CD4-positive, CD25-positive, alpha-beta regulatory T cell (primary cell): ENCODE results near the gene MICALL2. TPM values are rescaled to one million over a fixed set of nuclear protein-coding genes. Genes with fewer than 3 reads are reported as not detected.

Source experiments
- ATAC-seq, 2 donors: fragments of 150-1000 bp; cut with Tn5 transposase; one replicate each; pipeline ENCODE4 v1.10.0; 2021; ENCODE audit warnings: low read depth in 2 of 2, moderate number of reproducible peaks in 2 of 2, moderate library complexity in 1 of 2
- DNase-seq, 3 donors: peaks; one replicate each; pipeline versions ENCODE4 v3.0.0 to v3.0.0-alpha.2; 2012 to 2022; ENCODE audit warnings: mixed read lengths in 1 of 3
- H3K27ac ChIP-seq: one replicate; pipeline ENCODE4 v1.7.0; 2013; ENCODE audit warnings: mild to moderate bottlenecking, low read length; ENCODE audit not compliant: insufficient read depth, poor library complexity, severe bottlenecking
- H3K27me3 ChIP-seq: one replicate; pipeline ENCODE4 v1.7.0; 2013; ENCODE audit warnings: low read length; ENCODE audit not compliant: control insufficient read depth, insufficient read depth
- H3K36me3 ChIP-seq: one replicate; pipeline ENCODE4 v1.7.0; 2013; ENCODE audit warnings: mild to moderate bottlenecking, low read length, moderate library complexity; ENCODE audit not compliant: control insufficient read depth, insufficient read depth
- H3K4me1 ChIP-seq: 2 replicates; pipeline ENCODE4 v1.7.0; 2013; ENCODE audit warnings: mild to moderate bottlenecking, low read length; ENCODE audit not compliant: insufficient read depth, control insufficient read depth, poor library complexity, severe bottlenecking
- H3K4me3 ChIP-seq: one replicate; pipeline ENCODE4 v1.7.0; 2013; ENCODE audit warnings: low read depth, mild to moderate bottlenecking, low read length, moderate library complexity
- H3K9me3 ChIP-seq, 2 experiments: 1 replicate in 1 of 2; 2 replicates in 1 of 2; pipeline ENCODE4 v1.7.0; 2013; ENCODE audit warnings: low read length in 2 of 2, mild to moderate bottlenecking in 1 of 2, moderate library complexity in 1 of 2; ENCODE audit not compliant: control insufficient read depth in 2 of 2
- H3K27ac Mint-ChIP-seq, 3 donors: one replicate each; pipeline ENCODE4 v1.8.0; 2020 to 2022; ENCODE audit warnings: mild to moderate bottlenecking in 3 of 3, mixed read lengths in 3 of 3, moderate library complexity in 2 of 3
- H3K27me3 Mint-ChIP-seq: one replicate; pipeline ENCODE4 v1.8.0; 2022; ENCODE audit warnings: mild to moderate bottlenecking, mixed read lengths
- H3K36me3 Mint-ChIP-seq: one replicate; pipeline ENCODE4 v1.8.0; 2020; ENCODE audit warnings: mixed read lengths
- H3K4me1 Mint-ChIP-seq, 4 donors: one replicate each; pipeline ENCODE4 v1.8.0; 2020 to 2022; ENCODE audit warnings: mixed read lengths in 4 of 4, mild to moderate bottlenecking in 1 of 4
- H3K4me3 Mint-ChIP-seq, 4 donors: one replicate each; pipeline ENCODE4 v1.8.0; 2020 to 2022; ENCODE audit warnings: mild to moderate bottlenecking in 4 of 4, mixed read lengths in 4 of 4, moderate library complexity in 3 of 4
- H3K9me3 Mint-ChIP-seq, 7 donors: one replicate each; pipeline ENCODE4 v1.8.0; 2020 to 2022; ENCODE audit warnings: mixed read lengths in 7 of 7, mild to moderate bottlenecking in 3 of 7, moderate library complexity in 2 of 7
- polyA plus RNA-seq, 4 donors: library from polyadenylated mRNA; unstranded; fragments of 300-500 nt; fragmentation: Illumina TruSeq; gene quantifications; one replicate each; pipeline ENCODE4 v1.2.3, GENCODE V29; 2021
- total RNA-seq: library from RNA; stranded (reverse); gene quantifications from one replicate; pipeline ENCODE4 v1.2.3, GENCODE V29; 2022

Gene MICALL2
- total and polyA plus RNA-seq, 5 donors from 2014 or later = 0.14 to 3.3 (median 0.27) TPM; not detected in 1

DNA sequence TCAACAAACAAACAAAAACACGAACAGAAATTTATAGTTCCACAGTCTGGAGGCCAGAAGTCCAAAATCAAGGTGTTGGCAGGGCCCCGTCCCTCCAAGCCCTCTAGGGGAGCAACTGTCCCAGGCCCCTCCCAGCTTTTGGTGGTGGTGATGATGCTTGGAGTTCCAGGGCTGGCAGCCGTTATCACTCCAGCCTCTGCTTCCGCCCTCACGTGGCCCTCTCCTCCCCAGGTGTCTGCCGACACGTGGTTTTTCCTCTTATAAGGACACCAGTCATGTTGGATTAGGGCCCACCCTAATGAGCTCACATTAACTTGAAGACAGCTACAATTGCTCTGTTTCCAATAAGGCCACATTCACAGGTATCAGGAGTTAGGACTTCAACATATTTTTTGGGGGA, 49.7 kb downstream of the MICALL2 start:
- H3K4me3 Mint-ChIP-seq = no peak overlapping the region
- H3K9me3 Mint-ChIP-seq = no peaks in the 10 kb centered on the region
- no peak overlapping the region for H3K27ac Mint-ChIP-seq
- Histone ChIP-seq H3K36me3 (no peaks in the 10 kb centered on the region), H3K9me3 (no peaks in the 10 kb centered on the region), H3K4me3 (no peak overlapping the region), H3K27me3 (no peaks in the 10 kb centered on the region), H3K27ac (no peak overlapping the region), H3K4me1 (peaks cover 10% of the 10 kb centered on the region)
- no peaks in the 10 kb centered on the region for H3K36me3 Mint-ChIP-seq
- peaks cover 0 to 9% (median 3%) of the 10 kb centered on the region in 4 donors for H3K4me1 Mint-ChIP-seq
- ATAC-seq = no peak
- peaks cover under 1% of the 10 kb centered on the region for H3K27me3 Mint-ChIP-seq
- no peak for DNase-seq

DNA sequence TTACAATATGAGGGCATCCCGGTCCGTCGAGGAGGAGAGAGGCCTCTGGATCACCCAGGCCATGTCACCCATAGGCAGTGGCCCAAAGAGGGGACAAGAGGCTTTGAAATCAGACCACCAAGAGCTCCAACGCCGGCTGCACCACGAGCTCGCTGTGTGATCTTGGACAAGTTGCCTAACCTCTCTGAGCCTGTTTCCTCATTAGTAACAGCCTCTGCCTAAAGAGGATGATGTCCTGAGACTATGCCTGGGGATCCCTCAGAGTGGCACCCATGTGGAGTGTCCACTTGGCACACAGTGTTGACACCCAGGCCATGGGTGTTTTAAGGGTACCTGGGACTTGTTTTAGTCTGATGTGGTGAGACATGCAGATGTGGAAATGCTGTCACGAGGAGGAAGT, 50.8 kb downstream of the MICALL2 start:
- peaks cover 10% of the 10 kb centered on the region for H3K4me1 ChIP-seq
- H3K27me3 ChIP-seq = peaks cover 2% of the 10 kb centered on the region
- H3K36me3 ChIP-seq = no peaks in the 10 kb centered on the region
- H3K4me3 Mint-ChIP-seq = no peak overlapping the region
- H3K27me3 Mint-ChIP-seq = peaks cover 10% of the 10 kb centered on the region
- H3K4me1 Mint-ChIP-seq = peaks cover 0 to 15% (median 8%) of the 10 kb centered on the region in 4 donors
- no peak overlapping the region for H3K27ac ChIP-seq
- H3K9me3 ChIP-seq = no peaks in the 10 kb centered on the region
- H3K4me3 ChIP-seq = no peak overlapping the region
- no peak overlapping the region for H3K27ac Mint-ChIP-seq
- peaks cover 0 to 2% (median 0%) of the 10 kb centered on the region in 7 donors for H3K9me3 Mint-ChIP-seq
- DNase-seq = no peak
- no peak for ATAC-seq
- no peaks in the 10 kb centered on the region for H3K36me3 Mint-ChIP-seq

DNA sequence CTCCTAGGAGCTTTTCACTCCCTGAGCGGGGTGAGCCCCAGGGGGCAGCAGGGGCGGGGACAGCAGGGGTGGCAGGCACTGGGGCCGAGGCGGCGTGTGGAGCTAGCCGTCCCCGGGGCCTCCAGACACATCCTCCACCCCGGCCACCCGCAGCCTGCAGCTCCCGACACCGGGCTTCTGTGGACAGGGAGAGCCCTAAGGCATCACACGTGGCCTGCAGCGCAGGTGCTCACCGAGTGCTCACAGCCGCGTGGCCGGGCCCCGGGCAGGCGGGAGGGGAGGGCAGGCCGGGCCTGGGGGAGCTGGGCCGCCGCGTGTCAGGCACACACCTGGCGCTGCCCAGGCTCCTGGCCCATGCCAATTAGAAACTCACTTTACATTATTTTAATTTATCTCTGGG, 51.4 kb downstream of the MICALL2 start:
- Mint-ChIP-seq H3K27ac (no peak overlapping the region), H3K9me3 (peaks cover 0 to 3% (median 0%) of the 10 kb centered on the region in 7 donors), H3K36me3 (no peaks in the 10 kb centered on the region), H3K4me1 (peaks cover 0 to 12% (median 6%) of the 10 kb centered on the region in 4 donors), H3K4me3 (no peak overlapping the region), H3K27me3 (peaks cover 14% of the 10 kb centered on the region)
- DNase-seq (no peak), ATAC-seq (no peak)
- Histone ChIP-seq H3K36me3 (no peaks in the 10 kb centered on the region), H3K9me3 (no peaks in the 10 kb centered on the region), H3K4me3 (no peak overlapping the region), H3K27me3 (peaks cover 6% of the 10 kb centered on the region), H3K27ac (no peak overlapping the region), H3K4me1 (peaks cover 10% of the 10 kb centered on the region)

DNA sequence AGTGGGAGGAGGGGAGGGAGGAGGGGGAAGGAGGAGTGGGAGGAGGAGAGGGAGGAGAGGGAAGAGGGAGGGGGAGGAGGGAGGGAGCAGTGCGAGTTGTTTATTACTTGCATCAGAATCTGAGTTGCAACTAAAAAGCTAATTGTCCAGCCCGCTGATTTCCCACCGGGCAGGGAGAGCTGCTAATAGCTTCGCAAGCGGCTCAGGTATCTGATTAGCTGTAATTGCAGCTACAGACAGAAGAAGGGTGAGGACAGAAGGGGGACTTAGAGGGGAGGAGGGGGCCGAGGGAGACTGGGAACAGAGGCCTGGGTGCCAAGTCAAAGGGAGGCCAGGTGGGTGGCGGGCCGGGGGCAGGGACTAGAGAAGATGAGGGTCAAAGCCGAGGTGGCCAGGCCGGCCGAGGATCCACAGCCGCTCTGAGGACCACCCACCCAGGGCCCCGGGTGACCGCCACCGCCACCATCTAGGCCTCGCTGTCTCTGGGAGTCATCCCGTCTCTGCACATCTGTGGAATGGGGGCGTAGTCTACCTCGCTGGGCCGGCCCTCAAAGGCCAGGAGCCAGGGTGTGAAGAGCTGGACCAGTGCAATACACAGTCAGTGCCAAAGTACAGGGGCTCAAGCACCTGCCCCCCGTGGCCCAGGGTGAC, 54.2 kb downstream of the MICALL2 start:
- Mint-ChIP-seq H3K4me3 (no peak overlapping the region), H3K36me3 (no peaks in the 10 kb centered on the region), H3K9me3 (peaks cover 0 to 8% (median 0%) of the 10 kb centered on the region in 7 donors), H3K4me1 (peaks cover 0 to 9% (median 6%) of the 10 kb centered on the region in 4 donors), H3K27me3 (peaks cover 40% of the 10 kb centered on the region), H3K27ac (peak overlapping the region in 1 of 3 donors; percentile 56)
- DNase-seq (no peak), ATAC-seq (no peak)
- Histone ChIP-seq H3K27me3 (peaks cover 12% of the 10 kb centered on the region), H3K9me3 (peaks cover 2 to 4% of the 10 kb centered on the region in 2 experiments), H3K4me3 (no peak overlapping the region), H3K4me1 (no peaks in the 10 kb centered on the region), H3K27ac (no peak overlapping the region), H3K36me3 (no peaks in the 10 kb centered on the region)

DNA sequence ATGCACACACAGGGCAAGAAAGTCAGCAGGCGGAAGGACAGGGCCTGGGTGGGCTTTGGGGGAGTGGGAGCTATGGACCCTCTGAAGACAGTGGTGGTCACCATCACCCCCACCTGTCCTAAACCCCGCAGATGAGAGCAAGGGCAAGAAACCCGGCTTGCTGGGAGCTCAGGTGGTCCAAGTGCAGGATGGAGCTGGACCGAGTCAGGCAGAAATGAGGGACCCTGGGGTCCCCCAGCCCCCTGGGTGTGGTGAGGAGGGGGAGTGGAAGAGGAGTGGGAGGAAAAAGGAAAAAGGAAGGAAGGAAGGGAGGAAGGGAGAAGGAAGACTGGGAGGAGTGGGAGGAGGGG, 54.8 kb downstream of the MICALL2 start:
- DNase-seq (no peak), ATAC-seq (no peak)
- Mint-ChIP-seq H3K4me3 (no peak overlapping the region), H3K9me3 (peaks cover 0 to 8% (median 0%) of the 10 kb centered on the region in 7 donors), H3K27ac (no peak overlapping the region), H3K36me3 (no peaks in the 10 kb centered on the region), H3K4me1 (peaks cover 0 to 9% (median 6%) of the 10 kb centered on the region in 4 donors), H3K27me3 (peaks cover 44% of the 10 kb centered on the region)
- Histone ChIP-seq H3K4me1 (no peaks in the 10 kb centered on the region), H3K9me3 (peaks cover 2 to 4% of the 10 kb centered on the region in 2 experiments), H3K27ac (no peak overlapping the region), H3K36me3 (no peaks in the 10 kb centered on the region), H3K4me3 (no peak overlapping the region), H3K27me3 (peaks cover 12% of the 10 kb centered on the region)

DNA sequence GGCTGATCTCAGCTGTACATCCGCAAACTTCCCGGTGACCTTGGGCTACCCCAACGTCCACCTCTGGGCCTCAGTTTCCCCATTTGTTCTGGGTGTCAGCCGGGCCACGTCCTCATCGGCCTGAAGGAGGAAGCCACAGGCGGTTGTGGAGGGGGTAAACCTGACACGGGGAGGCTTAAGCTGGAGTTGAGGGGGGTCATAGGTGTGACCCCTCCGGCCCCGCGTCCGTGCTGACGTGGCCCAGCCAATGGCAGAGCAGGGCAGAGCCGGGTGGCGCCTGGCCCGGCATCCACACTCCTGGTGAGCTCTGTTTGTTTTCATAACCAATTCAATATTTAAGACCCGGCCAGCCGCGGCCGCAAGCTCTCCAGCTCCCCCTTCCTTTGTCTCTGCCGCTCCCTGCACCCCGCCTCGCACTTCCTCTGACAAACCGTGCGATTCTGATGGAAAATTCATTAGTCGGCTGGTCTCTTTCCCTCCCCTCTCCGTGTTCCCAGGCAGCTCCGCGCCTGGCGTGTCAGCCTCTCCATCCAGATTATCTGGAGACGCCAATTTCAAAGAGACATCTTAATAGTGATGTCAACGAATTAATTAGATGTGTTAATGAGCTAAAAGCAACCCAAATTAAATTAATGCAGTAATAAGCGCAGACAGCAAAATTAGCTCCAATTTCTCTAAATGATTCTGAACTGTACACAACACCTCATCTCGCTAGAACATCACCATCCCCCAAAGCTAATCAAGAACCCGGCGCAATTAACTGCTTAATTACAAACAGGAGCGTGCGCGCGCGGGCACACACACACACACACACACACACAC, 55.4 kb downstream of the MICALL2 start:
- Histone ChIP-seq H3K4me1 (no peaks in the 10 kb centered on the region), H3K4me3 (no peak overlapping the region), H3K36me3 (no peaks in the 10 kb centered on the region), H3K27me3 (peaks cover 12% of the 10 kb centered on the region), H3K27ac (no peak overlapping the region), H3K9me3 (peaks cover 2 to 4% of the 10 kb centered on the region in 2 experiments)
- peak in 1 of 3 donors; percentile 10 for DNase-seq
- no peak for ATAC-seq
- Mint-ChIP-seq H3K27me3 (peaks cover 44% of the 10 kb centered on the region), H3K4me1 (peaks cover 0 to 9% (median 6%) of the 10 kb centered on the region in 4 donors), H3K36me3 (no peaks in the 10 kb centered on the region), H3K27ac (no peak overlapping the region), H3K4me3 (no peak overlapping the region), H3K9me3 (peaks cover 0 to 8% (median 0%) of the 10 kb centered on the region in 7 donors)

DNA sequence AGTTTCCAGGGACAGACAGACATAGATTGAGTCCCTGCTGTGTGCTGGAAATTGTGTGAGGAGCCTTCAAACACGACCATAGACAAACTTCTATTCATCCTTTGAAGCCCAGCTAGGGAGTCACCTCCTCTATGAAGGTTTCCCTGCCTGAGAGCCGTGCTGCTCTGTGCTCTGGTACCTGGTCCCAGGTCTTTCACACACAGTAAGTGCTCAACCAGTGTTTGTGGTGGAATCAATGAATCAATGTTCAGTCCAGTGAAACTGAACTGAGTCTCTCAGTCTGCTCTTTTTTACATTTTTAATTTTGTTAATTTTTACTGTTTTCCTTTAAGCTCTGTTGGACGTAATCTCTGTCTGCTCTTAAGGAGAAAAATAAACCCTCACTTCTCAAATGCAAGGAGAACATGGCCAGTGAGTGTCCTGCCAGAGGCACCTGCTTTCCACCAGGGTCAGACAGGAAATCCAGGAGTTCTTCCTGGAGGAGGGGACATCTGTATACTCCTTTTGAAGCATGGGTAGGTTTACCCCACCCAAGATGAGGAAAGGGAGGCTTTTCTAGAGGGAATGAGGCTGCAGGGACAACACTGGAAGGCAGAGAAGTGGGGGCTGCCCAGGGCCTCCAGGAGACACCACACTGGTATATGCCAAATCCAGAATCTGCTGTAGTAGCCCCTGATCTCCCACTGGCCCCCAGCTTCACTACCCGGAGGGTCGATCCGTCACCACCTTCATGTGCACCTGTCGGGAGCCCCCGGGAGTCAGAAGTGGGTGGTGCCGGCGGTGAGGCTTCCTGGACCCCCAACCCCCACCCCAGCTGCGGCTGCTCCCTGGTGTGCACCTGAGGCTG, 56.3 kb downstream of the MICALL2 start:
- Histone ChIP-seq H3K27me3 (peaks cover 12% of the 10 kb centered on the region), H3K4me3 (no peak overlapping the region), H3K9me3 (peaks cover 2 to 4% of the 10 kb centered on the region in 2 experiments), H3K36me3 (no peaks in the 10 kb centered on the region), H3K4me1 (no peaks in the 10 kb centered on the region), H3K27ac (no peak overlapping the region)
- H3K27ac Mint-ChIP-seq = no peak overlapping the region
- peaks cover 0 to 8% (median 6%) of the 10 kb centered on the region in 4 donors for H3K4me1 Mint-ChIP-seq
- H3K9me3 Mint-ChIP-seq = peaks cover 0 to 8% (median 0%) of the 10 kb centered on the region in 7 donors
- H3K4me3 Mint-ChIP-seq = no peak overlapping the region
- ATAC-seq (no peak), DNase-seq (no peak)
- H3K36me3 Mint-ChIP-seq = no peaks in the 10 kb centered on the region
- H3K27me3 Mint-ChIP-seq = peaks cover 44% of the 10 kb centered on the region
